HG02610 (cell line): Measurements from ENCODE around the gene VEGFC.

Experiments used
- ATAC-seq: cut with Tn5 transposase; IDR thresholded peaks from one replicate; pipeline ENCODE4 v1.9.1; 2021; ENCODE audit warnings: mild to moderate bottlenecking, moderate library complexity; ENCODE audit not compliant: unreplicated experiment

Gene VEGFC

GRCh38 chr4:176767183-176767582, 25.5 kb downstream of the VEGFC start:
- ATAC-seq, result no peak

DNA sequence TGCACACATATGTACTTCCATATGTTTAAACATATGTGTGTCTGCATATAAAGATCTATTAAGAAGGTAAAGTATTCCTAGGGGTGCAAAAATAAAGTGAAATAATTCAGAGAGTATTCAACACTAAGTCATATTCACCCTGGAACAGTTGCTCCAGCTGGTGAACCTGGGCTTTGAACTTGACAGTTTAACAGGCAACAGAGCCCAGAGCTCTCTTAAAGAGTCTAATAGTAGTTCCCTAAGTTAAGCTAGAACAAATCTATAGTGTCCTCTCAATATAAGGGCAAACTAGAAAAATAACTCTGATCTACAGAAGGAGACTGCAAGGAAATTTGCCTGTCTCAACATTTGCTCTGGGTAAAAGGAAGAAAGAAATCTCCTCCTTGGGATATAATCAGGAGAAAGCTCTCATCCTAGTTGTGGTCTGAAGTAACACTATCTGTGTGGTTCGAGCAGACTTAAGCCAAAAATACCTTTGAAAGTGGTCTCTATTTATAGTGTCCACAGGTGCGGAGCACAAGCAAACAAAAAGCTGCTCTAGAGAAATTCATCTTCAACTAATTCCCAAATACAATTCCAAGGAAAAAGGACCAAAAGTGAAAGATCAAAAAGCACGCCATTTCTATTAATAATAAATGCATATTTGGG, 29.9 kb downstream of the VEGFC start:
- no peak for ATAC-seq

DNA sequence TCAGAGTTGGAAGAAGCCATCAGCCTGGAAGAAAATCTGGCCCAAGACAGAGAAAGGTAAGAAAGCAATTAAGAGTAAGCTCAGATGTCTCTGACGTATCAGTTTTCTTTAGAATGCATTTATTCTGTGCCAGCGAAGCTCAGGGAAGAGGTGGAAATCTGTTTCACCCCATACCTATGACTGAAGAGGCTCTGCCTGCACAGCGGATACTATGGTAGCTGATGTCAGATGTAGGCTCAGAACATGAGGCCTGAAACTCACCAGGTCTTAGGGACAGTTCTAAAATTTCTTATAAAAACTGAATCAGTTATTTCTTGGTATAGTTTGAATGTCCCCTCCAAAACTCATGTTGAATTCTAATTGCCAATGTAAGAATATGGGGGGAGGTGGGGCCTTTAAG, 30.9 kb downstream of the VEGFC start:
- ATAC-seq, result no peak

GRCh38 chr4:176760471-176760870, 32.3 kb downstream of the VEGFC start:
- ATAC-seq, result no peak

DNA sequence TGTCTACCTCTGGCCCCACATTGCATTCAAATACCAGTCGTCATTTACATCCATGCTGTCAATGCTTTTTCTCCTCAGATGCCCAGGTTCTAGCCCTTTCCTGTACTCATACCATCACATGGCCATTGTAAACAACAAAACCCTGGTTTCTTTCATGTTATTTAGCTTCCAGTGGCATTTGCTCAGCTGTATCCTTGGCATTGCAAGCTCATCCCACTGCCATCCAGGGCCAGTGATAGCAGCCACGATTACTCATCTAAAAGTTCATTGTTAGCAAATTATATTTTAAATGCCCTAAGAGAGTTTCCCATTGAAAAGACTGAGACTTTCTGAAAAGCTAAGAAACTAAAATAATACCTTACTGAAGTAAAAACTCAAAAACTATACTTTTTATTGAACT, 34.0 kb downstream of the VEGFC start:
- ATAC-seq, result no peak

GRCh38 chr4:176758323-176758722, 34.4 kb downstream of the VEGFC start:
- no peak for ATAC-seq

DNA sequence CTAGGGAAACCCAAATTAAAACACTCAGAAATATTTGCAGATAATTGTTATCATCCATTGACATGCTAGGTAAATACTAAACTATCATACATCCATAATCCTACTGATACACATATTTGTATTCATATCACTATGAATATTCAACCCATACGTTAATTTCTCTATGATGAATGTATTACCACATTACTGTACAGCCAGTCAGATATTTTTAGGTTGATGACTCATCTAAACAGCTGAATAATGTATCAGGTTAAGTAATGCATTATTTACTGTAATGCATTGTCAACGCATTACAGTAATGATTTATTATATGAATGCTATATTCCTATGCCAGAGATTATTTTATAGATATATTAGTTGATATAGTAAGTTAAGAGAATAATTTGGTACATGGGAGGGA, 37.1 kb downstream of the VEGFC start:
- ATAC-seq, result no peak

GRCh38 chr4:176755001-176755400, 37.7 kb downstream of the VEGFC start:
- ATAC-seq, result no peak

- no peak for ATAC-seq
Observed at GRCh38 chr4:176753049-176753448, 39.7 kb downstream of the VEGFC start.

DNA sequence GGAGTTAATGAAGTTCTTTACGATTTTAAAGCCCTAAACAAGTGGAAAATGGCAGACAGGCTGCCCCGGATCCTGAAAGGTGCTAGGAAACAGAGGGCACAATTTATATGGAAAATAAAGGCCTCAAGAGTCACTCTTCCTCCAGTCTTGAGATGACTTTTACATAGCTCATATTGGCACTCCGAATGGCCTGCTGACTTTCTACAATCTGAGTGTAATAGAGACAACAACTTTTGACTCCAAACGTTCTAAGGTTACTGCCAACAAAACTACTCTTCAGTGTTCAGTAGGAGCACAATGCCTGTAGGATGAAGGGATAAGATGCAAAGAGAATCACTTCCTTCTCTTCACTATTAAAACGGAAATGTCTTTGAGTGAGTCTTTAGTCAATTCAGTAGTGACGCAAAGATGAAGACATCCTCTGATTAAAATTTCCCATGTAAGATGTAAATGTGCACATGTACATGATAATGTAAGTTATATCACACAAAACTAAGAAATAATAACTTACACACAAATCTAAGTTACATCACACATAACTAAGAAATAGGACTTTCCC, 40.5 kb downstream of the VEGFC start:
- ATAC-seq, result no peak

GRCh38 chr4:176751061-176751460, 41.7 kb downstream of the VEGFC start:
- ATAC-seq, result no peak

- ATAC-seq, result no peak
Observed at GRCh38 chr4:176746846-176747245, 45.9 kb downstream of the VEGFC start.

GRCh38 chr4:176745902-176746301, 46.8 kb downstream of the VEGFC start:
- no peak for ATAC-seq

- no peak for ATAC-seq
Observed at GRCh38 chr4:176744091-176744490, 48.6 kb downstream of the VEGFC start.

DNA sequence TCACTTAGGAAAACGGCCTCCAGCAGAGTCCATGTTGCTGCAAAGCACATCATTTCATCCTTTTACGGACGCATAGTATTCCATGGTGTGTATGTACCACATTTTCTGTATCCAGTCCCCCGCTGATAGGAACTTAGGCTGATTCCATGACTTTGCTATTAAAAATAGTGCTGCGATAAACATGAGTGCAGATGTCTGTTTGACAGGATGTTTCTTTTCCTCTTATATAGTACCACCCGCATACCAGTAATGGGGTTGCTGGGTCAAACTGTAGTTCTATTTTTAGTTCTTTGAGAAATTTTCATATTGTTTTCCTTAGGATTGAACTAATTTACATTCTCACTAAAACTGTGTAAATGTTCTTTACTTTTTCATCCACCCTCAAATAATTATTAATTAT, 50.5 kb downstream of the VEGFC start:
- no peak for ATAC-seq

DNA sequence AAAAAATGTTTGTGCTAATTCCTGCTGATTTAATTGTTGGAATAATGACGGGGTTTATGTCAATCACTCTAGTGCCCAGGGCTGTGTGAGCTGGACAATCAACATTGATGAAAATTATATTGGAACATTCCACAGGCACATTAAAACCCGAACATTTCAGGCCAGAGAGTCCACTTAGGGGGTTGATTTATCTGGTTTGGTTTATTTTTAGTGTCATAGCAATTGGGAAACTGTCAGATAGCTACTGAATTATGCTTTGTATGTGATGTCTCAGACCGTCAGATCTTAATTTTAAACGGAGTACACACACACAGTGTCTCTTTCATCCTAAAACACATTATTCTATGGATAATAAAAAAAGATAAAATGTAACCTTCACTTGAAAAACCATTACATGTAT, 51.5 kb downstream of the VEGFC start:
- no peak for ATAC-seq

DNA sequence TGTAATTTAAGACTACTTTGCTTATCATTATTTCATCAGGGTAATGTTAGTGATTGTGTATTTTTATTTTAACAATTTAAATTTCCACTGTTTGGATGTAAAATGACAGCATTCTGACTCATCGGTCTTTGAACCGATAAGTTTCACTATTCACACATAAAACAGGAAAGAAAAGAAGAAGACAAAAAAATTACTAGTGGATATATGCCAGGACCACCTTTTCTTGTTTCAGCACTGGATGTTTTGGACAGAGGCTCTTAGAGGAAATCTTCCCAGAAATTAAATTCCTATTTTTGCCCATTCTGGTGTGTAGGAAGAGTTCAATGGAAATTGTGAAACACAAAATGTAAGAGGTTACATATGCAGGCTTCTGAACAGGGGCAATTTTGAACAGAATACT, 57.4 kb downstream of the VEGFC start:
- ATAC-seq, result no peak

- no peak for ATAC-seq
Observed at GRCh38 chr4:176734461-176734860, 58.3 kb downstream of the VEGFC start.

- no peak for ATAC-seq
Observed at GRCh38 chr4:176729489-176729888, 63.2 kb downstream of the VEGFC start.

DNA sequence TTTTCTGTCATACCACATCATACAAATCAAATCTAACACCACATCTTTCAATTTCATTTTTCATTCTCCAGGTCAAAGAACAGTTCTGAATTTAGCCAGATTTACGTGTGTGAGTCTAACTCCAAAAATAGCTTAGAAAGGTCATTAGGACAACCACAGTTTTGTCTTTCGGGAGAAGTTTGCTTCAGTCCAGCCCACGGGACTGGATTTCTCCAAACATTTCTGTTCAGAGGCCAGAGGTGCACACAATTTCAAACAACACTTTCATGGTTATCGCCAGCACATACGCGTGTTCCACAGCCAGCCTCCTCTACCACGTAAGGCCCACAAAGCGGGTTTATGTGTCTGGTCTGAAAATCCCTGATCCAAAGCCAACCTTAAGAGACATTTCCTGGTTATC, 65.9 kb downstream of the VEGFC start:
- ATAC-seq, result peak; percentile 43

GRCh38 chr4:176721459-176721858, 71.3 kb downstream of the VEGFC start:
- no peak for ATAC-seq

GRCh38 chr4:176718881-176719280, 73.8 kb downstream of the VEGFC start:
- ATAC-seq, result no peak

DNA sequence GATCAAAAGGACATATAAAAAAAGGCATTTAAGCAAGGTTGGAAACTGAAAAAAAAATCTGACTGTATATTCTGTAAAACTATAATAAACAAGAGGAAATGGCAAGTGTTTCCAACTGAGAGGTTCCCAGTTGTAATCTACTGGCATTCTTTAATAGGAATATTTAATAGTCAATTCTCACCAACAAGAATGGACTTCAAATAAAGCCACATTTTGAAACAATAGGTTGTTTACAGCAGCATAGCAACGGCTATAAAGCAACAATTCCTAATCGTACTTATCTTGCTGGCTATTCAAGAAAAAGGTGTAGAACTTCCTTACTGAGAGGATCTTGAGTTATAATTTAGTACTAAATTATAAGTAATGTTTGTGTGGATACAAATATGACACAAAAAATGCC, 75.5 kb downstream of the VEGFC start:
- ATAC-seq, result no peak
